Effector memory CD8-positive, alpha-beta T cell (primary cell): ENCODE measurements around the gene DENND1A.

Experiments used
- ATAC-seq: fragments of 150-1000 bp; cut with Tn5 transposase; replicated peaks from 2 replicates; pipeline ENCODE4 v1.10.0; 2021; ENCODE audit warnings: mild to moderate bottlenecking, moderate library complexity
- DNase-seq, 3 experiments: peaks; one replicate each; pipeline ENCODE4 v3.0.0; 2021
- H3K27ac Mint-ChIP-seq, 2 donors: one replicate each; pipeline ENCODE4 v1.8.0; 2022; ENCODE audit warnings: mild to moderate bottlenecking in 2 of 2, mixed read lengths in 2 of 2, moderate library complexity in 2 of 2
- H3K27me3 Mint-ChIP-seq, 2 donors: one replicate each; pipeline ENCODE4 v1.8.0; 2022; ENCODE audit warnings: mixed read lengths in 2 of 2
- H3K36me3 Mint-ChIP-seq: one replicate; pipeline ENCODE4 v1.8.0; 2022; ENCODE audit warnings: mild to moderate bottlenecking, moderate library complexity, mixed read lengths; ENCODE audit not compliant: insufficient read depth
- H3K4me1 Mint-ChIP-seq, 2 donors: one replicate each; pipeline ENCODE4 v1.8.0; 2022; ENCODE audit warnings: low read depth in 2 of 2, mixed read lengths in 2 of 2
- H3K4me3 Mint-ChIP-seq, 2 donors: one replicate each; pipeline ENCODE4 v1.8.0; 2022; ENCODE audit warnings: mild to moderate bottlenecking in 2 of 2, mixed read lengths in 2 of 2, moderate library complexity in 2 of 2
- H3K9me3 Mint-ChIP-seq, 2 donors: one replicate each; pipeline ENCODE4 v1.8.0; 2022; ENCODE audit warnings: mixed read lengths in 2 of 2

The DENND1A gene

DNA sequence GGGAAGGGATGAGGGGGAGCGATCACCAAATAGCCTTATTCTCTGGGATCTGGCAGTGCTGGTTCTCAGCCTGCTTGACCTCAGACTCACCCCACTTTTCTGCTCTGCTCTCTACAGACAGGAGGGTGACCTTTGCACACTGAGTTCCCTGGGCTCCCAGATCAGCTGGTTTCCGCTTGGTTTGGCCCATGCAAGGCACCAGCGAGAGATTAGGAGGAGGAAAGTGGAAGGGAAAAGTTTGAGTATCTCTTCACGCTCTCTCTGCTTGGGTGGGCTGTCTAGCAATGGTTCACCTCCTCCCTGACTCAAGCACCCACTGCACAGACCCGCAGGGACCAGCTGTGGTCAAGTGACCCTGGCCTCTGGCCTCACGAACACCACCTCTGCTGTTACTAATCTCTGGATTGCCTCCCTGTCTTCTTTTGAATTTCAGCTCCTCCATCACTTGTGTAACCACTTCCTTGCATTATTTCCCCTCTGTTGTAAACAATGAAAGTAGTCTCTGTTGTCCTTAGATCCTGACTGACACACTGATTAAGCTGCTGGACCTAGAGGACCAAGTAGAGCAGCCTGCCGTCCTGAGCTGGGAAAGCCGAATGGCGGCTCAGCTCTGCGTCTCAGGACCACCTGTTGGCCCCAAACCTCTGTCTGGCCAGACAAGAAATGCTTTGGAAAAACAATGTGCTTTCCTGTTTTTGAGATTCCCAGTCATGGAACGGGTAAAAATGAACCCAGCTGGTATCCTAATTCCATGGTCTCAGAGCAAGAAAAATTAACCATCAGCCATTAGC is 387.3 kb downstream of the DENND1A start:
- H3K4me1 Mint-ChIP-seq = no peaks in the 10 kb centered on the region
- H3K27me3 Mint-ChIP-seq = no peaks in the 10 kb centered on the region
- no peak overlapping the region for H3K27ac Mint-ChIP-seq
- peaks cover 3% of the 10 kb centered on the region for H3K36me3 Mint-ChIP-seq
- DNase-seq = no peak
- H3K9me3 Mint-ChIP-seq = no peaks in the 10 kb centered on the region
- no peak for ATAC-seq
- no peak overlapping the region for H3K4me3 Mint-ChIP-seq

DNA sequence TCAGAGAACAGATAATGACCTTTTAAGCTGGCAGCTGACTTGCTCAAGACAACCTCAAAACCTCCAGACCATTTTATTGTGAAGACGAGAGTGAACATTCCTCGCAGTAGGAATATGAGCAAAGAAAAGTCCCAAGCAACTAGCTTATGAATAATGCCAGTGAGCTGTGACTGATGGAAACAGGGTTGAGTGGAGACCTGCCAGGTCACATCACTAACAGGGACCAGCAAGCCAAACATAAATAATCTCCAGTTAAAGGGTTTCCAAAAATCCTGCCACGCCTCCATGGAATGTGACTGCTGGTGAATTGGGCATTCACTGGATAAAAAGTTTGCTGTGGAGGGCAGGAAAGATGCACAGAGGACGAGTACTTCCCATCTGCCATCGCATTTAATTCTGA is 388.5 kb downstream of the DENND1A start:
- DNase-seq (no peak), ATAC-seq (no peak)
- Mint-ChIP-seq H3K4me3 (no peak overlapping the region), H3K4me1 (peaks cover 6% of the 10 kb centered on the region in 2 donors), H3K9me3 (no peaks in the 10 kb centered on the region), H3K36me3 (peaks cover 3% of the 10 kb centered on the region), H3K27ac (no peak overlapping the region), H3K27me3 (no peaks in the 10 kb centered on the region)

DNA sequence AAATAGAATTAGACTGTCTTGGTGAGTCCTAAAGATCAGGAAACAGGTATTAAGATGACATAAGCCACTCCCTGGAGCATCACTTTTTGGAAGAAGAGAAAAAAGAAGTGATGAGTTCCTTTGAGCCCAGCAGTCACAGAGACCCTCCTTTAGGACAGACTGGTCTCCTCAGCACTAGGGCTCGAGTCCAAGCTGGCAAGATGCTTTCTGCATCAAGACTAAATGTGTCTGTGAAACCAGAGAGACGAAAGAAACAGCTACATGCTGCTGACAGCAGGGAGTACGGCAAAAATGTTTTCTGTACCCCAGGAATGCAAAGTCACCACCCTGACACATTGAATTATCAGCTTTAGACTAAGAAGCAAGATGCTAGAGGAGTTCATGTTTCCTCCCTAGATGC is 389.5 kb downstream of the DENND1A start:
- H3K4me3 Mint-ChIP-seq = no peak overlapping the region

DNA sequence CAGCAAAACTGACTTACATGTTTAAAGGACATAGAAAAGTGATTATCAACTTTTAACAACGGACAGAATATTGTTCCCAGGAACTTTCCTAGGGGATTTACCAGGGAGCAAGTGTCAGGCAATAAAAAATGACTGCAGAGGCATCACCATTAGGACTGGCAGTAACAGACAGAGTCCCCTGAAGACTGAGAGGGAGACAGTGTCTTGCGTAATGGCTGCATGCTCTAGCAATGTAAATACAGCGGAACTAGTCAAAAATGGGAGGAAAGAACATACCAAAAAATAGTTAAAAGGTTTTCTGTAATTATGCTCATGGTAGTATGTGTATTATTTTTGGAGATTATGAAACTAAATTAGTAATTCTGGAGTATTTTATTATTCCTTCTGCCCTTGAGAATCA is 392.1 kb downstream of the DENND1A start:
- Mint-ChIP-seq H3K36me3 (peaks cover 3% of the 10 kb centered on the region), H3K4me1 (peaks cover 7% of the 10 kb centered on the region in 2 donors), H3K27me3 (no peaks in the 10 kb centered on the region), H3K9me3 (no peaks in the 10 kb centered on the region), H3K4me3 (no peak overlapping the region), H3K27ac (no peak overlapping the region)
- DNase-seq (no peak), ATAC-seq (no peak)

More for the DNA sequence above, 389.5 kb downstream of the DENND1A start:
- Mint-ChIP-seq H3K4me1 (peaks cover 7% of the 10 kb centered on the region in 2 donors), H3K9me3 (no peaks in the 10 kb centered on the region), H3K36me3 (peaks cover 3% of the 10 kb centered on the region), H3K27ac (no peak overlapping the region), H3K27me3 (no peaks in the 10 kb centered on the region)
- no peak for ATAC-seq
- no peak for DNase-seq

DNA sequence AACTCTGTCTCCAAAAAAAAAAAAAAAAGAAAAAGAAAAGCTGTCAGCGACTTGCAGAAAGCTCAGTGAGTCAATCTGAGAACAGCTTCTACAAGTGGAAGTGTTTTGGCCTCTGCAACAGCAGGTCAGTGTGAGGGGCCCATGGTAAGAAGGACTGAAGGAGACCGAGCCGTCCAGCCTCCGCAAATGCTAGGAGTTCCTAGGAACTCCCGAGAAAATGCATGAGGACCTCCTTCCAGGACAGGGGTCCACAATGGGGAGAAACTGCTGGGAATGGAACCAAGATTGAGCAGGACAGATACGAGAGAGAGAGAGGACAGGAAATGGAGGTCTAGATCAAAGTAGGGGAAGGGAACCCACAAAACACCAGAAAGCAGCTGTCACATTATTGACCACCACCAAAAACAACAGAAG is 393.5 kb downstream of the DENND1A start:
- ATAC-seq (no peak), DNase-seq (no peak)
- Mint-ChIP-seq H3K4me3 (no peak overlapping the region), H3K27ac (peak overlapping the region in 1 of 2 donors; percentile 8), H3K27me3 (no peaks in the 10 kb centered on the region), H3K4me1 (peaks cover 7% of the 10 kb centered on the region in 2 donors), H3K9me3 (no peaks in the 10 kb centered on the region), H3K36me3 (peaks cover 3% of the 10 kb centered on the region)

DNA sequence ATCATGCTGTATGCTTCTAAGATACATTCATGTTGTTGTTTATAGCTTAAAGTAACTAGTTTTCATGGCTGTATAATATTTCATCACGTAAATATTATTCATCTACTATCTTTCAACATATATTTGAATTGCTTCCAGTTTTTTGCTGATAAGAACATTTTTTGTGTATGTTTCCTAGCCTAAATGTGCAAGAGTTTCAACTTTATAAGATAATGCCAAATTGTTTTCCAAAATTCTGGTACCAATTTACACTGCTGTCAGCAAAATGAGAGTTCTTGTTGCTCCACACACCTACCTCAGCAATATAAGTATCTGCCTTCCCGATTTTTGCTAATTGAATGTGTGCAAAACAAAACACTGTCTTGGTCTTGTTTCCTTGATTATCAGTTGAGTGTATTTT is 395.6 kb downstream of the DENND1A start:
- peaks cover 7% of the 10 kb centered on the region in 2 donors for H3K4me1 Mint-ChIP-seq
- H3K36me3 Mint-ChIP-seq = peaks cover 3% of the 10 kb centered on the region
- H3K27me3 Mint-ChIP-seq = no peaks in the 10 kb centered on the region
- no peak for DNase-seq
- H3K4me3 Mint-ChIP-seq = no peak overlapping the region
- H3K27ac Mint-ChIP-seq = no peak overlapping the region
- no peak for ATAC-seq
- no peaks in the 10 kb centered on the region for H3K9me3 Mint-ChIP-seq

DNA sequence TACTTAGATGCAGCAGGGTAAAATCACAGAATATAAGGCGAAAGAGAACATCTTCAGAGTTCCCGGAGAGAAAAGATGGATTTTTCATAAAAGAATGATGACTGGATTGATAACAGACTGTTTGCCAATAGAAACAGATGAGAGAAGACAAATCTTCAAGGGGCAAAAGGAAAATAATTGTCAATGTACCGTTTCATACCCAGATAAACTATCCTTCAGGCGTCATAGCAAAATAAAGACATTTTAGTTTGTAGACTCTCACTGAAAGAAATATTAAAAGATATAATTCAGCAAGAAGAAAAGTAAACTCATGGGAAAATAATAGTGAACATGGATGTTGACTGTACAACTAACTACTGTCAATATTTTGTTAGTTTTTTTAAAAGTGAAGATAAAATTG is 399.7 kb downstream of the DENND1A start:
- ATAC-seq (no peak), DNase-seq (no peak)
- no peaks in the 10 kb centered on the region for H3K27me3 Mint-ChIP-seq

DNA sequence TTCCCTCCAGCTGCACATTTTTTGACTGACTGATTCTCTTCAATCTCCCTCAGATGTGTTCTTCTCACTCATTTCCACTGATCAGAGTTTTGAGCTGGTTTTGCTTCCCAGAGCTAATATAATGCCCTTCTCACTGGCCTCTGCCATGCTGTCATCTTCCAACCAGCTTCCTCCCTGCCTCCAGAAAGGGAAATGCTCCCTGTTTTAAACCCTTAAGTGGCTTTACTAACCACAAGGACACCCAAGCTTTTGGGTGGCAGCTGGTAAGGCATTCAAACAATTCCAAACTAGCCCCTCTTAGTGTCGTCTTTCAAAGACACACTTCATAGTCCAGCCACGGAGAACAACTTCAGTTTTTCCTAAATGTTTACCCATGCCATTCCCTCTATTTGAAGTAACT is 401.4 kb downstream of the DENND1A start:
- Mint-ChIP-seq H3K27ac (no peak overlapping the region), H3K27me3 (no peaks in the 10 kb centered on the region), H3K36me3 (no peaks in the 10 kb centered on the region), H3K4me1 (no peaks in the 10 kb centered on the region), H3K9me3 (no peaks in the 10 kb centered on the region), H3K4me3 (no peak overlapping the region)
- DNase-seq (no peak), ATAC-seq (no peak)

More for the DNA sequence above, 399.7 kb downstream of the DENND1A start:
- H3K4me3 Mint-ChIP-seq = no peak overlapping the region
- no peaks in the 10 kb centered on the region for H3K9me3 Mint-ChIP-seq
- no peaks in the 10 kb centered on the region for H3K4me1 Mint-ChIP-seq
- H3K27ac Mint-ChIP-seq = no peak overlapping the region
- no peaks in the 10 kb centered on the region for H3K36me3 Mint-ChIP-seq

DNA sequence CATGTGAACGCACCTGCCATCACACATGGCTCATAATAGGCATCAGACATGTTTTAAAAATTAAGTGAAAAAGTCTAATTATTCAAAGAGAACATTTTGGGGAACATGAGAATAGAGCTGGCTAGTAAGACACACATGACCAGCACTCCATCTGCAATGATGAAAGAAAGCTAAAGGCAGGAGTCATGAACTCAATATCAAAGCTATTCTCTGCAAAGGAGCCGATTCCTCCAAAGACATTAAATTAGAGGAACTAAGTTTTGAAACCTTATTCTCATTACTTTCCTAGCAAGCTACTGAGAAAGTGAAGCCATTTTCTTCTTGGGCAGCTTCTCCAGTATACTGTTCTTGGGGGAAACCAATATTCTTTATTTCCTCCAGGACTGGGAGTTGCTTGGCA is 401.9 kb downstream of the DENND1A start:
- no peak for ATAC-seq
- no peaks in the 10 kb centered on the region for H3K4me1 Mint-ChIP-seq
- no peak overlapping the region for H3K27ac Mint-ChIP-seq
- no peak overlapping the region for H3K4me3 Mint-ChIP-seq
- DNase-seq = no peak
- H3K36me3 Mint-ChIP-seq = no peaks in the 10 kb centered on the region
- H3K27me3 Mint-ChIP-seq = no peaks in the 10 kb centered on the region
- no peaks in the 10 kb centered on the region for H3K9me3 Mint-ChIP-seq

DNA sequence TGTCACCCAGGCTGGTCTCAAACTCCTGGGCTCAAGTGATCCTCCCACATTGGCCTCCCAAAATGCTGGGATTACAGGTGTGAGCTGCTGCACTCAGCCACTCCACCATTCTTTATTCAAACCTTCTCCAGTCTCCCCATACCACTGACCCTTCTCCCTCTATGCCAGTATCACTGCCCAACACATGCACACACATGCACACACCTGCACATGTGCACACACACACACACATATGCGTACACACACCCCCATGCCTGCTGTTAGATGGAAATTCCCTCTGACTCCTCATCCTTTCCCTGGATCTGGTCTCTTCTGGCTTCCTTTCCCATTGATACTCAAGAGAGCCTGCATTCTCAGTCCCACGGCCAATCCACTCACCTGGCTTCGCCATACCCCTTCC is 404.0 kb downstream of the DENND1A start:
- no peaks in the 10 kb centered on the region for H3K4me1 Mint-ChIP-seq
- no peak overlapping the region for H3K4me3 Mint-ChIP-seq

DNA sequence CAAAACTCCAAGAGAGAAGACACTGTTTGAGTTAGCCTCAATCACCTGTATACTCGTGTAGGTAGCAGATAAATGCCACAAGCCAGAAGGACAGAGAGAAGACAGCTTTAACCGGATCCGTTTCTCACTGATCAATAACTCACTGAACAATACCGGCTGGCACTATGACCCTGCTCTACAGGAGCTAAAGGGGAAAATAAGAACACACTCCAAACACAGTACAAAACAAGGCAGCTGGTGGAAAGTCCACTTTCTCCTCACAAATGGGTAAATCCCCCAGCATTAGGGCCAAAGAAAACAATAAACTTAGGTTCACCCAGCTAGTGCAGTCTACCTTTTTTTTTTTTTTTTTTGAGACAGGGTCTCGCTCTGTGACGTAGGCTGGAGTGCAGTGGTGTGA is 404.5 kb downstream of the DENND1A start:
- Mint-ChIP-seq H3K27me3 (no peaks in the 10 kb centered on the region), H3K4me3 (no peak overlapping the region), H3K27ac (no peak overlapping the region), H3K9me3 (no peaks in the 10 kb centered on the region), H3K36me3 (no peaks in the 10 kb centered on the region), H3K4me1 (no peaks in the 10 kb centered on the region)
- DNase-seq = no peak
- no peak for ATAC-seq

More for the DNA sequence above, 404.0 kb downstream of the DENND1A start:
- no peak for ATAC-seq
- Mint-ChIP-seq H3K36me3 (no peaks in the 10 kb centered on the region), H3K9me3 (no peaks in the 10 kb centered on the region), H3K27me3 (no peaks in the 10 kb centered on the region), H3K27ac (no peak overlapping the region)
- no peak for DNase-seq

DNA sequence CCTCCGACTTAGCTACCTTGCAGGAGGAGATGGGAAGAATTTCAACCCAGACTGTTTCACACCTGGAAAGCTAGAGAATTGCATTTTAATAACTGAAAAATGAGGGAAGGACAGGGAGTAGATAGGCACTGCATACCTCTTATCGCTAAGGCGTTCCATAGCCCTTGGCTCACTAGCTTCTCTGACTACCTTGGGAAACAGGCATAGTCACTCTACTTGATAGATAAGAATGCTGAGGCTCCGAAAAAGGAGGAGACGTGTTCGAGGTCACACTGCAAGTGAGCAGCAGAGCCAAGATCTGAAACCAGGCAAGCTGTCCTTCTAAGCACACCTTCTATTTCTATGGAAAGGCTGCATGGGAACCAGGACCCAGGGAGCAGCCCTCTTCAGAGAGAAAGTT is 405.1 kb downstream of the DENND1A start:
- DNase-seq = no peak
- Mint-ChIP-seq H3K27me3 (no peaks in the 10 kb centered on the region), H3K9me3 (no peaks in the 10 kb centered on the region), H3K27ac (no peak overlapping the region), H3K36me3 (no peaks in the 10 kb centered on the region), H3K4me3 (no peak overlapping the region), H3K4me1 (no peaks in the 10 kb centered on the region)
- ATAC-seq = no peak

DNA sequence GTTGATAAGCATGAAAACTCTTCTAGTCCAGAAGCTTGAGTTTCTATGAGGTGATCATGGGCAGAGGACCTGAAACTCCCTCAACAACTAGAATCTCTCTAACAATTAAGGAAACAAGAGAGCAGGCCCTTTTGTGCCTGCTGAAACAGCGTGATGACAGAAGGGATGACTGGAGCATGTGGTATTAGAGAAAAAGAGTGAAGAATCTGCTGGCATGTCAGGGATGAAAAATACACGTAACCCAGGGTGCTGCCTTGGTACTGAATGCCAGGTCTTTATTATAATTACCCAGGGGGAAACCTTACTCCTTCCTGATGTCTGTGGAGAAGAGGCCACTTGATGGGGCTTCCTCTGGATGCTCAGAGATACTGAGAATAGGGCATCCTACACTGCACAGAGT is 406.1 kb downstream of the DENND1A start:
- DNase-seq (no peak), ATAC-seq (no peak)
- no peaks in the 10 kb centered on the region for H3K27me3 Mint-ChIP-seq
- H3K9me3 Mint-ChIP-seq = no peaks in the 10 kb centered on the region
- H3K27ac Mint-ChIP-seq = no peak overlapping the region
- H3K4me3 Mint-ChIP-seq = no peak overlapping the region
- H3K36me3 Mint-ChIP-seq = no peaks in the 10 kb centered on the region
- H3K4me1 Mint-ChIP-seq = no peaks in the 10 kb centered on the region

DNA sequence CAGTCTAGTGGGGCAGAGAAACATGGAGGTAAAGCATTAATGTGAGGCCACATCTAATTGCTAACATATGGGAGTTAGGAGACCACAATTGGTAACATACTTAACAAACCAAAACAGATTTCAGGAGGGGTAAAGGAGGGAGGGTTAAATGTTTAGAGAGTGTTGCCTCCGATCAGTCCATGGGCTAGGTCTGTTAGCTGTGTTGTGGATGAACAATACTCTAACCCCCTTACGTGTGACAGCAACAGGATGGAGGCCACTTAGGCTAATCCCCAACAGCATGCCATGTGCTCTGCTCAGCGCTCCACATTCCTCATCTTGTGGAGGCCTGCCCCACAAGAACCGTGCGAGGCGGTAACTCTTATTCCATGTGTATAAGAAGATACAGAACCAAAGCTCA is 406.9 kb downstream of the DENND1A start:
- Mint-ChIP-seq H3K27ac (no peak overlapping the region), H3K4me1 (no peaks in the 10 kb centered on the region), H3K27me3 (no peaks in the 10 kb centered on the region), H3K36me3 (no peaks in the 10 kb centered on the region), H3K9me3 (no peaks in the 10 kb centered on the region), H3K4me3 (no peak overlapping the region)
- ATAC-seq (no peak), DNase-seq (no peak)
